Choroid plexus epithelial cell (primary cell): Measurements from ENCODE around the gene REL.
"Not testable (repeated sequence)": the region's sequence is repeated elsewhere in the genome, so short reads cannot be mapped to it uniquely, and the experiment has no call there.

ENCODE experiments used
- DNase-seq: peaks from one replicate; pipeline ENCODE4 v3.0.0-alpha.2; 2010; ENCODE audit warnings: low read depth
- H3K4me3 ChIP-seq: 2 replicates; pipeline ENCODE4 v1.5.1; 2011; ENCODE audit warnings: low read depth, mild to moderate bottlenecking, control low read depth, low read length, moderate library complexity
- CTCF ChIP-seq: conservative IDR thresholded peaks from 2 replicates; pipeline ENCODE4 v1.5.1; 2011; ENCODE audit warnings: low read depth, mild to moderate bottlenecking, control low read depth, inconsistent platforms, low read length, moderate library complexity

REL gene

DNA sequence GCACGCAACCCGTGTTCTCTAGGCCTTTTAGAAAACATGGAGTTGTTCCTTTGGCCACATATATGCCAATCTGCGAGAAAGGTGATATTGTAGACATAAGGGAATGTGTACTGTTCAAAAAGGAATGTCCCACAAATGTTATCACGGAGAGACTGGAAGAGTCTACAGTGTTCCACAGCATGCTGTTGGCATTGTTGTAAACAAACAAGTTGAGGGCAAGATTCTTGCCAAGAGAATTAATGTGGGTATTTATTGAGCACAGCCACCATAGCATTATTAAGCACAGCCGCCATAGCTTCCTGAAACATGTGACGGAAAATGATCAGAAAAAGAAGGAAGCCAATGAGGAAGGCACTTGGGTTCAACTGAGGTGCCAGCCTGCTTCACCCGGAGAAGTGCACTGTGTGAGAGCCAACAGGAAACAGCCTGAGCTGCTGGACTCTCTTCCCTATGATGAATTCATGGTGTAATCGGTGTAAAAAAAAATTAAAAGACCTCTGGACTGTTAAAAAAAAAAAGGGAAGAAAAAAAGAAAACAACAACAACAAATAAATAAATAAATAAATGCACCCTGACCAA lies 29.0 kb upstream of the REL start:
- DNase-seq: no peak
- TF ChIP-seq CTCF: no peak
- no peak overlapping the region for H3K4me3 ChIP-seq

DNA sequence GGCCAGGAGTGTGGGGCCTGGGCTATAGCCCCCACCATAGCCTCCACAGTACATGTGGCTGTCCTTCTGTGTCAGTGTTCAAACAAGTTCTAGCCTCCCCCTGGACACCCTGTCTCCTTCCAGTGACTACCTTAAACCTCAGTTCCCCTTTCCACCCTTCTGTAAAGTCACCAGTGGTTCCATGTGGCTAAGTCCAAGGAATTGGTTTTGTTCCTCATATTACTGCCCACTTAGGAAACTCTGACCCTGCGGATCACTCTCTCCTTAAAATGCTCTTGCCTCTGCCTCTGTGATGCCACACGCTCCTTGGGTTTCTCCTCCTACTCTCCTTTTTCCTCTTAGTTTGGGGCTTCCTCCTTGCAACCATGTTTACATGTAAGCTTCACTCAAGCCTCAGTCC lies 27.8 kb upstream of the REL start:
- H3K4me3 ChIP-seq: no peak overlapping the region
- TF ChIP-seq CTCF: no peak
- no peak for DNase-seq

- H3K4me3 ChIP-seq: no peak overlapping the region
- no peak for DNase-seq
- TF ChIP-seq CTCF: no peak
These were observed 25.2 kb upstream of the REL start for GRCh38 chr2:60855989-60856669.

GRCh38 chr2:60857056-60857455 lies 24.3 kb upstream of the REL start:
- H3K4me3 ChIP-seq: no peak overlapping the region
- no peak for DNase-seq
- no peak for TF ChIP-seq CTCF

GRCh38 chr2:60858897-60859311 lies 22.5 kb upstream of the REL start:
- no peak for DNase-seq

DNA sequence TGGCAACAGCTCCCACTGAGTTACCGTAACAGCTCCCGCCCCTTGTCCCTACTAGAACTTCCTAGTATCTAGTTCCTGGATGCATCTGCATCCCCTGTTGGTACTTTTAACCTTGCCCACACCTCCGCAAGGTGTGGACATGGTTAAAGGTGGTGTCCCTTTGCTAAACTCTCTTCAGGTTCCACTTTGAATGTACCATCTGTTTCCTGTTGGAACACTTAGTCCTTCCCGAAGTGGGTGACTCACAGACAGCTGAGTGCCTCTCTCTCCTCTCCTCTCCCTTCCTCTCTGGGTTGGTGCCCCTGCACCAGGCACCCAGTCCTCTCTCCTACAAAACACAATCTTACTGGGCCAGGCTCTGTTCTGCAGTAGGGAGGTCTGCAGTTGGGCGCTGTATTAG lies 19.6 kb upstream of the REL start:
- no peak overlapping the region for H3K4me3 ChIP-seq
- DNase-seq: no peak
- TF ChIP-seq CTCF: no peak

More at GRCh38 chr2:60858897-60859311, 22.5 kb upstream of the REL start:
- no peak overlapping the region for H3K4me3 ChIP-seq
- no peak for TF ChIP-seq CTCF

- no peak for DNase-seq
- H3K4me3 ChIP-seq: no peak overlapping the region
- TF ChIP-seq CTCF: no peak
These were observed 18.7 kb upstream of the REL start for GRCh38 chr2:60862642-60863041.

DNA sequence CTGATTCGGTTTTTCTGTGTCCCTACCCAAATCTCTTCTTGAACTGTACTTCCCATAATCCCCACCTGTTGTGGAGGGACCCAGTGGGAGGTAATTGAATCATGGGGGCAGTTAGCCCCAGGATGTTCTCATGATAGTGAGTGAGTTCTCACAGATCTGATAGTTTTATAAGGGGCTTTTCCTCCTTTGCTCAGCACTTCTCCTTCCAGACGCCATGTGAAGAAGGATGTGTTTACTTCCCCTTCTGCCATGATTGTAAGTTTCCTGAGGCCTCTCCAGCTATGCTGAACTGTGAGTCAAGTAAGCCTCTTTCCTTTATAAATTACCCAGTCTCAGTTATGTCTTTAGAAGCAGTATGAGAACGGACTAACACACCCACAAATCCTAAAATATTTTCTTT lies 16.0 kb upstream of the REL start:
- DNase-seq: not testable (repeated sequence)

More for the DNA sequence above, 16.0 kb upstream of the REL start:
- H3K4me3 ChIP-seq: not testable (repeated sequence)
